K562 (cell line): ENCODE measurements around the gene CD46. TPM values are rescaled to one million over a fixed set of nuclear protein-coding genes. Genes with fewer than 3 reads are reported as not detected.
"Not testable (repeated sequence)": the region's sequence is repeated elsewhere in the genome, so short reads cannot be mapped to it uniquely, and the experiment has no call there.

Experiments used
- ATAC-seq: fragments of 200-7000 bp; cut with Tn5 transposase; 3 replicates; pipeline ENCODE4 v1.9.1; 2020; ENCODE audit warnings: moderate library complexity
- BruUV-seq: library from RNA; stranded (reverse); fragments of 400-500 nt; replicated peaks from 2 replicates; lab custom pipeline; 2021; lab: Mats Ljungman, UMichigan
- CTCF ChIA-PET: fragments of 300-600 bp; formaldehyde crosslinking; extraction: SDS; loops from one replicate; lab custom pipeline; 2021; ENCODE audit warnings: low intra/inter-chr PET ratio; lab: Yijun Ruan, JAX
- POLR2A ChIA-PET: fragments of 300-600, 350-650 bp; sonication (Branson Sonifier 250); formaldehyde crosslinking; extraction: SDS; loops from one replicate; lab custom pipeline; 2021; ENCODE audit warnings: antibody characterized with exemption, inconsistent platforms; lab: Yijun Ruan, JAX
- DNase-seq, 4 experiments: peaks; one replicate each; pipeline versions ENCODE4 v3.0.0 to v3.0.0-alpha.2; 2011 to 2018; ENCODE audit warnings: low spot score in 3 of 4, mixed read lengths in 3 of 4; ENCODE audit errors: extremely low read depth in 1 of 4
- FAIRE-seq: peaks from 2 replicates; lab custom pipeline; 2011; peaks lifted over from hg19 to GRCh38; lab: Jason Lieb, UNC
- H2AFZ ChIP-seq: 2 replicates; pipeline ENCODE4 v1.6.0; 2011; ENCODE audit warnings: low read depth, low read length, control low read depth, inconsistent platforms
- H3K27ac ChIP-seq: fragments of 200-600 bp; 3 replicates; pipeline ENCODE4 v1.8.0; 2011; ENCODE audit warnings: low read depth, mild to moderate bottlenecking, control low read depth, inconsistent platforms, low read length, moderate library complexity, mixed read lengths; ENCODE audit errors: extremely low read depth
- H3K27me3 ChIP-seq, 2 experiments: fragments of 300-600 bp in 1 of 2; 2 replicates in 1 of 2; 3 replicates in 1 of 2; pipeline versions ENCODE4 v1.6.0 to v1.8.0; 2011; ENCODE audit warnings: inconsistent platforms in 2 of 2, low read length in 2 of 2, mild to moderate bottlenecking in 1 of 2, mixed read lengths in 1 of 2, moderate library complexity in 1 of 2; ENCODE audit not compliant: control insufficient read depth in 2 of 2, insufficient read depth in 2 of 2
- H3K36me3 ChIP-seq: fragments of 300-600 bp; 3 replicates; pipeline ENCODE4 v1.8.0; 2011; ENCODE audit warnings: mild to moderate bottlenecking, low read length, inconsistent platforms; ENCODE audit not compliant: control insufficient read depth, insufficient read depth
- H3K4me1 ChIP-seq, 2 experiments: fragments of 200-600 bp in 1 of 2; replicated peaks in 1 of 2; 2 replicates in 1 of 2; 3 replicates in 1 of 2; pipeline versions ENCODE4 v1.5.1 to v1.8.0; 2011; ENCODE audit warnings: inconsistent platforms in 2 of 2, low read length in 2 of 2, mild to moderate bottlenecking in 1 of 2, mixed read lengths in 1 of 2, moderate library complexity in 1 of 2; ENCODE audit not compliant: control insufficient read depth in 2 of 2, insufficient read depth in 2 of 2
- H3K4me2 ChIP-seq: 2 replicates; pipeline ENCODE4 v1.6.1; 2011; ENCODE audit warnings: low read length, control low read depth, inconsistent platforms, mixed read lengths; ENCODE audit not compliant: insufficient read depth
- H3K4me3 ChIP-seq: fragments of 200-600 bp; sonication (generic), shearing (Covaris generic); 2 replicates; pipeline ENCODE4 v1.5.1; 2016; ENCODE audit warnings: control low read depth, inconsistent platforms
- H3K79me2 ChIP-seq: fragments of 200-600 bp; 3 replicates; pipeline ENCODE4 v1.8.0; 2011; ENCODE audit warnings: low read length, inconsistent platforms; ENCODE audit not compliant: control insufficient read depth, insufficient read depth
- H3K9ac ChIP-seq, 2 experiments: 2 replicates each; pipeline versions ENCODE4 v1.6.0 to v1.6.1; 2011; ENCODE audit warnings: low read depth in 2 of 2, low read length in 2 of 2, control low read depth in 1 of 2, inconsistent platforms in 1 of 2, mild to moderate bottlenecking in 1 of 2, mixed read lengths in 1 of 2; ENCODE audit not compliant: insufficient read depth in 1 of 2
- H3K9me1 ChIP-seq: one replicate; pipeline ENCODE4 v1.6.0; 2011; ENCODE audit warnings: inconsistent platforms, mild to moderate bottlenecking, low read length, moderate library complexity; ENCODE audit not compliant: control insufficient read depth, insufficient read depth
- H3K9me3 ChIP-seq: replicated peaks from 2 replicates; pipeline ENCODE4 v1.5.1; 2011; ENCODE audit warnings: low read depth, low read length, inconsistent platforms; ENCODE audit not compliant: control insufficient read depth, insufficient read depth
- H4K20me1 ChIP-seq: replicated peaks from 2 replicates; pipeline ENCODE4 v1.6.1; 2011; ENCODE audit warnings: low read length, inconsistent platforms, mixed read lengths; ENCODE audit not compliant: control insufficient read depth, insufficient read depth
- LARP7 ChIP-seq: fragments of 450-650 bp; IDR thresholded peaks from 2 replicates; pipeline ENCODE4 v1.6.1; 2016
- NBN ChIP-seq: fragments of 450-650 bp; IDR thresholded peaks from 2 replicates; pipeline ENCODE4 v1.6.1; 2016; ENCODE audit warnings: low read depth, mild to moderate bottlenecking
- TOE1 ChIP-seq, 2 experiments: fragments of 450-650 bp in 1 of 2; sonication (generic) in 1 of 2; formaldehyde crosslinking in 1 of 2; IDR thresholded peaks; 2 replicates each; pipeline versions ENCODE4 v1.7.1 to v1.8.0; 2016 to 2022; ENCODE audit warnings: borderline replicate concordance in 2 of 2, mild to moderate bottlenecking in 2 of 2, antibody characterized with exemption in 1 of 2, inconsistent platforms in 1 of 2, low read depth in 1 of 2, missing genetic modification reagents in 1 of 2, moderate library complexity in 1 of 2
- WGBS: fragments of 100-300 bp; shearing (Covaris generic); methylation state at CpG from one replicate; pipeline ENCODE4 v1.1.6; 2016; ENCODE audit warnings: low coverage, mixed read lengths; ENCODE audit not compliant: insufficient coverage; ENCODE audit errors: missing lambda C conversion rate; 5-methylcytosine and 5-hydroxymethylcytosine counted together
- in situ Hi-C: fragments of 300-500 bp; cut with MboI; formaldehyde crosslinking; loops from 4 replicates; pipeline ENCODE4 v1.15.0; 2018; ENCODE audit warnings: inconsistent platforms, mixed read lengths
- intact Hi-C: fragments of 100-400 bp; cut with micrococcal nuclease; formaldehyde crosslinking; loops from 2 replicates; pipeline ENCODE4 v1.14.2; 2022
- polyA plus RNA-seq, 8 experiments: library from polyadenylated mRNA; depleted of rRNA in 4 of 8; stranded (reverse) in 5 of 8; unstranded in 3 of 8; fragments of >200 nt; fragmentation: Nextera tagmentation in 2 of 8; fragmentation: Illumina TruSeq in 1 of 8; extraction: Ambion mirVana in 2 of 8; extraction: Trizol in 1 of 8; gene quantifications; 2 replicates each; pipeline versions ENCODE4 v1.2.1 to v1.2.3, GENCODE V29; 2011 to 2014; ENCODE audit warnings: inconsistent platforms in 1 of 8, missing spikeins in 1 of 8
- total RNA-seq, 7 experiments: library from RNA; depleted of rRNA in 6 of 7; stranded (reverse); fragments of >200 nt in 6 of 7; fragmentation: Illumina TruSeq in 2 of 7; extraction: Trizol in 2 of 7; gene quantifications; 2 replicates each; pipeline versions ENCODE4 v1.2.1 to v1.2.3, GENCODE V29; 2011 to 2021; ENCODE audit warnings: low replicate concordance in 1 of 7
- TF ChIP-seq, protein P1 (sequence below): fragments of 450-650 bp; formaldehyde crosslinking; IDR thresholded peaks from 2 replicates; pipeline ENCODE4 v1.4.0; 2022; ENCODE audit warnings: mild to moderate bottlenecking, moderate library complexity

CD46 gene
- total and polyA plus RNA-seq, 9 of the 15 experiments (the other 6 are each of a cell fraction or from before 2014, with no cell fraction given), result 87.9 to 374 (median 156) TPM

DNA sequence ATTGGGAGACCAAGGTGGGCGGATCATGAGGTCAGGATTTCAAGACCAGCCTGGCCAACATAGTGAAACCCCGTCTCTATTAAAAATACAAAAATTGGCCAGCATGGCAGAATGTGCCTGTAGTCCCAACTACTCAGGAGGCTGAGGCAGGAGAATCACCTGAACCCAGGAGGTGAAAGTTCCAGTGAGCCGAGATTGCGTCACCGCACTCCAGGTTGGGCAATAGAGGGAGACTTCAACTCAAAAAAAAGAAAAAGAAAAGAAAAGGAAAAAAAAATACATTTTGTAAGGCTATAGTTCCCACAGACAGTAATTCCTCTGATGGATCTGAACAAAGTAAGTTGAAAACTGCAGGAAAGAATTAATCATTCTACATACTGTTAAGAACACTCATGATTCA lies 48.1 kb upstream of the CD46 start (continued):
- TF ChIP-seq, protein P1, sequence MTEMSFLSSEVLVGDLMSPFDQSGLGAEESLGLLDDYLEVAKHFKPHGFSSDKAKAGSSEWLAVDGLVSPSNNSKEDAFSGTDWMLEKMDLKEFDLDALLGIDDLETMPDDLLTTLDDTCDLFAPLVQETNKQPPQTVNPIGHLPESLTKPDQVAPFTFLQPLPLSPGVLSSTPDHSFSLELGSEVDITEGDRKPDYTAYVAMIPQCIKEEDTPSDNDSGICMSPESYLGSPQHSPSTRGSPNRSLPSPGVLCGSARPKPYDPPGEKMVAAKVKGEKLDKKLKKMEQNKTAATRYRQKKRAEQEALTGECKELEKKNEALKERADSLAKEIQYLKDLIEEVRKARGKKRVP (CRISPR knock-in tag), result no peak
- TF ChIP-seq NBN (no peak), LARP7 (no peak), TOE1 (IDR thresholded peaks at IDR 0.05; ENCODE audit: borderline replicate concordance) (no peak), TOE1 (CRISPR knock-in tag; IDR thresholded peaks at IDR 0.05; ENCODE audit: borderline replicate concordance, low read depth) (no peak)

DNA sequence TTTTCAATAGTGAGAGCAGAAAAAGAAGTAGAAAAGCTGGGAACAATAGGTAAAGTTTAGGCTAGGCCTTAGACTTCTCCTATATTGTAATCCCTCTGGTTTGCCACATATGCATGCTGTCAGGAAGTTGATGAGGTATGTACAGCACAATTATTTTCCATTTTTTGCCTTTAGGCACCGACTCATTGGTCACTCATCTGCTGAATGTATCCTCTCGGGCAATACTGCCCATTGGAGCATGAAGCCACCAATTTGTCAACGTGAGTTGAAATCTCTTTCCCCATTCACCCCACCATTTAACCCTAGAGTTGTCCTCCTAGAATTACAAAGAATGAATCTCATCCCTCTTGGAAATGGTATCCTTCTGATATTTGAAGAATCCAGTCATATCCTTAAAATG lies 43.9 kb upstream of the CD46 start:
- H3K27ac ChIP-seq, H3K27me3 ChIP-seq, intact Hi-C loops, H3K9me3 ChIP-seq, FAIRE-seq, H3K79me2 ChIP-seq, H3K9me1 ChIP-seq, in situ Hi-C loops, H3K4me3 ChIP-seq, H4K20me1 ChIP-seq, H3K4me2 ChIP-seq, H3K9ac ChIP-seq, ATAC-seq, H3K36me3 ChIP-seq, H3K4me1 ChIP-seq, DNase-seq, BruUV-seq, POLR2A ChIA-PET, H2AFZ ChIP-seq, CTCF ChIA-PET: not testable (repeated sequence)
- WGBS, result 67% methylated on average over 3 of the region's 3 CpGs
